Hematopoietic multipotent progenitor cell treated with erythropoietin and hydrocortisone succinate and interleukin-3 and kit ligand, for 15 days (in vitro differentiated cells): Measurements from ENCODE around the gene PPFIA2.

Source experiments
- DNase-seq: peaks from one replicate; pipeline ENCODE4 v3.0.0-alpha.2; 2015; ENCODE audit warnings: low spot score

The PPFIA2 gene

GRCh38 chr12:81274637-81275529, 484.3 kb downstream of the PPFIA2 start:
- no peak for DNase-seq

DNA sequence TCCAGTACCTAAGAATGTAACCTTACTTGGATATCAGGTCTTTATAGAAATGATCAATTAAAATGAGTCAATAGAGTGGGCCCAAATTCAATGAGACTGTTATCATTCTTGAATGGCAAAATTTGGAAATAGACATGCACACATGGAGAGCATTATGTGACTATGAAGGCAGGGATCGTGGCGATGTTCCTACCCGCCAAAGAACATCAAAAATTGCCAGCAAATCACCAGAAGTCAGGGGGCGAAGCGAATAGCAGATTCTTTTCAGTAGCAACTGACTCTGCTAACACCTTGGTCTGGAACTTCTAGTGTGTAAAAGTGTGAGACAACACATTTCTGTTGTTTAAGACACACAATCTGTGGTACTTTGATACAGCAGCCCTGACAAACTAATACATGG, 488.8 kb downstream of the PPFIA2 start:
- no peak for DNase-seq

DNA sequence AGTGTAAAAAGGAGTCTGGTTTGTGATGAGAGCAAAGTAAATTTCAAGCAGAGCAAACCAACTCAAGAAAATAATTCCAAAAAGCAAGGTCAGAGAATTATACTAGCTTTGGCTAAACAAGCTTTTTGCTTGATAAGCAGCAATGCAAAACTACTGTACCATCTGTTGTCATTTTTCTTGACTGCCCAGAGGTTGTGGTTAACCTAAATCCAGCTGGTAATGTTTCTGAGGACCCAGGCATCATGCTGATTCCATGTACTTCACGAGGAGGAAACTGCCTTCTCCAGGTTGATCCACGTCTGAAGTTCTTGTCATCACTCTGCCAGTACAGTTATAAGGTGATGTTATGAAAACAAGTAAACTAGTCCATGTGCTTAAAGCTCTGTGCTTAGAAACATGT, 496.1 kb downstream of the PPFIA2 start:
- DNase-seq: no peak

- DNase-seq: no peak
Measured at GRCh38 chr12:81261508-81262207, 497.5 kb downstream of the PPFIA2 start.

DNA sequence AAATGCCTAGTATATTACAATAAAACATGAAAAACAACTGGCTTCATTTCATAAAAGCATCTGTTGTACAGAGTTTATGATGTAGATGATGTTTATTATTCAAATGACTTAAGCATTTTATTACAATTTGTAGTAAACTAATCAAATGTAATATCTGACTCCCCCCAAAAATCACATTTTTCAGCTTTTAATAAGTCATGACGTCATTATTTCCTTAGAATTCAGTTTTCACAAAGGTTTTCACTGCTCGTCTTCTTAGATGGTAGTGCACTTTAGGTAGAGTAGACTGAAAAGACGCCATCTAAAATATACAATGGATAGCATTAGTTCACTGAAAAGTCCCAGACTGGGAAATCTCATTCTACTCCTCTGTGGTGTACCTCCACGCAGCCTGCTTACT, 499.8 kb downstream of the PPFIA2 start:
- DNase-seq: no peak

GRCh38 chr12:81257947-81258551, 501.1 kb downstream of the PPFIA2 start:
- DNase-seq: no peak

DNA sequence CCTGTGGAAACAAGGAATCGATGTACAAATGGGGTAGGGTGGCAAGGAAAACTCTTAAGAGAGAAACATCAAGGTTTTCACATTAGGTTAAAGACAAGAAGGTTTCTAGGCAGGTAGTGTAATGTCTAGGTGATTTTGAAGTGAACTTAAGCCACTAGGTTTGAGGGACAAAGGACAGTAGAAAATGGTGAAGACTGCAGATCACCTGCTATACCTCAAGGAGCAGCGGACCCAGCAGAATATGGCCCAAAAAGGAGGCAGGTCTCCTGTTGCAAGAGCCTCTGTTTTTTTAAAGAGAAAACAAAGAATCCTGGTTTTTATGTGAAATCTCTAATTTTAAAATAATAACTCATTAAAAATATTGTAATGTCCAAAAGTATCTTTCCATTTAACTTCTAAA, 503.2 kb downstream of the PPFIA2 start:
- no peak for DNase-seq

DNA sequence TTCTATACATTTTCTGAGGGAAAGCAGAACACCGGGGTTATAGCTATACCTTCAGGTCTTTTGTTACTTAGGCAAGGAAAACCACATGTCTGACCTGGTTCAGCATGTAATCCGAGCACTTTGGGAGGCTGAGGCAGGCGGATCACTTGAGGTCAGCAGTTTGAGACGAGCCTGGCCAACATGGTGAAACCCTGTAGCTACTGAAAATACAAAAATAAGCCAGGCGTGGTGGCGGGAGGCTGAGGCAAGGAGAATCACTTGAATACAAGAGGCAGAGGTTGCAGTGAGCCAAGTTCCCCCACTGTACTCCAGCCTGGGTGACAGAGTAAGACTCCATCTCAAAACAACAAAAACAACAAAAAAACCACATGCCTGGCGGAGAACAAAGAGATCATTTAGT, 503.7 kb downstream of the PPFIA2 start:
- no peak for DNase-seq

DNA sequence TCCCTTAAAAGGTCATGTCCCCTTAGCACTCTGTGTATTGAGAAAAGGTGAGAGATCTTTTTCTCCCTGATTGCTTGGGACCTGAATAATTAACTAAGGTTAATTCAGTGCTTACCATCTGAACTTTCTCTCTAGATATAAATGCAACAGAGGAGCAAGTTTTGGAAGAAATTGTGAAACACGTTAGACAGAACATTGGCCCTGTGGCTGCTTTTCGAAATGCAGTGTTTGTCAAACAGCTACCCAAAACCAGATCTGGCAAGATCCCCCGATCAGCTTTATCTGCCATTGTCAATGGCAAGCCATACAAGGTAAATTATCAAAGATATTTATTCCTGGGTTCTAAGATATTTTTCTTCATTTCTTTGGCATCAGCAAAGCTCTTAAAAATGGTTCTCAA, 505.8 kb downstream of the PPFIA2 start:
- no peak for DNase-seq

DNA sequence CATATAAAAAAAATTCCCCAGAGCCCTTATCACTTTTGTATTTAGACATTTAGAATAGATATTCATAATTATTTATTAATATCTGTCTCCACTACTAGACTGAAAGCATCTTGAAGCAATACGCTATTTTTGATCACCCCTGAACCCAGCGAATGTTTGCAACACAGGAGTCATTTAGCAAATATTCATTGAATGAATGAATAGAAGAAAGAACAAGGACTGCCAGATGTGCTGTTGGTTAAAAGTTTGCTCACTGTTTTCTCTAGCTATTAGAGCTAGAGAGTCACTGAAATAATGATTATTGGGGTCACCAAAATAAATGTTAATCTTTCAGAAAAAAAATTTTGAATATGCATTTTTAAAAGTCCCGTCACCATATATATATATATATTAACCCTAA, 506.9 kb downstream of the PPFIA2 start:
- DNase-seq: no peak

- no peak for DNase-seq
Measured at GRCh38 chr12:81249976-81250375, 509.2 kb downstream of the PPFIA2 start.

- no peak for DNase-seq
Measured at GRCh38 chr12:81245907-81246570, 513.1 kb downstream of the PPFIA2 start.

- no peak for DNase-seq
Measured at GRCh38 chr12:81245458-81245857, 513.7 kb downstream of the PPFIA2 start.

- no peak for DNase-seq
Measured at GRCh38 chr12:81231574-81232368, 527.4 kb downstream of the PPFIA2 start.

GRCh38 chr12:81229759-81230158, 529.4 kb downstream of the PPFIA2 start:
- no peak for DNase-seq

GRCh38 chr12:81224626-81225025, 534.5 kb downstream of the PPFIA2 start:
- DNase-seq: no peak

DNA sequence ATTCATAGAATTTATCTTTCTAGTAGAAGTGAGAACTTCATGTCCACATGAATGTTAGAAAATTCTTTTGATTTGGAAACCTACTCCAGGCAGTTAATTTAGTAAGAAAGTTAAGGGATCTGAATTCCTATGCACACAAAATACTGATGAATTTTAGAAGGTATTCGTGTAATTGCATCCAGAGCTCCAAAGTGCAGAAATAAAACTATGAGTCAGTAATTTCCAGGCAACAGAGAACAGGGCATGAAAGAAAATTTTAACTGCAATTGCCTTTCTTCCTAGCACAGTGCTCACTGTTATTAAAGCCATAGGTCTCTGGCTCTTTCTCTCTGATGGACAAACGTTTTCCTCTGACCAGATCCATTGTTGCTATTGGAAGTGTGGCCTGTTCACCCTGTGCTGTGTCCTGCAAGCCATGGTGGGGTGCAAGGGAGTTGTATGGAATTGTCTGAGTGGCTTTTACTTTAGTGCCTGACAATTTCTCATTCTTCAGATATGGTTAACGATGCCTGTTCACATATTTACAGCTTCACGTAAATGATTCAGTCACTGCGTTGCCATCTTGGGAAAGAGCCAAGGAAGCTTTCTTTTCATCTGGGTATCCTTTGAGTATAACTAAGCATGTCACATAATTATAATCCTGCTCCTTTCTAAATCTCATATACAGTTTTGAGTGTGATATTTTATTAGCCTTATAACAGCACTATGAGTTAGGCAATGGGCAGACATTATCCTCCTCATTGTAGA, 536.1 kb downstream of the PPFIA2 start:
- DNase-seq: no peak

- no peak for DNase-seq
Measured at GRCh38 chr12:81221681-81222080, 537.5 kb downstream of the PPFIA2 start.

DNA sequence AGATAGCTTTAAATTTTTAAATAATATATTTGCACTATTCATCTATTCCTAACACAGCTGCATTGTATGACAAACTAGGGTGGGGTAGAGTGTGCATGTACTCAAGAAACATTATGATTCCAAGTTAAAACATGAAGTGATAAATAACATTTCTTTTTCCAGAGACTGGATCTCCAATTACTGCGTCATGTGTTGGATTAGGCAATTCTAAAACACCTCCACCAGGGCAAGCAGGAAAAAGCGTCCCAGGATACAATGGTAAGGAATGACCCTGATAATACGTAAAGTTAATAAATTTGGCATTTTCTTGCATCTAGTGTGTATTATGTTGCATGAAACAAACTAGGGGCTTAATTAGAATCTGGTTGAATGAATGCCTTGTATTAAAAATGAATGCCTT, 542.4 kb downstream of the PPFIA2 start:
- no peak for DNase-seq

DNA sequence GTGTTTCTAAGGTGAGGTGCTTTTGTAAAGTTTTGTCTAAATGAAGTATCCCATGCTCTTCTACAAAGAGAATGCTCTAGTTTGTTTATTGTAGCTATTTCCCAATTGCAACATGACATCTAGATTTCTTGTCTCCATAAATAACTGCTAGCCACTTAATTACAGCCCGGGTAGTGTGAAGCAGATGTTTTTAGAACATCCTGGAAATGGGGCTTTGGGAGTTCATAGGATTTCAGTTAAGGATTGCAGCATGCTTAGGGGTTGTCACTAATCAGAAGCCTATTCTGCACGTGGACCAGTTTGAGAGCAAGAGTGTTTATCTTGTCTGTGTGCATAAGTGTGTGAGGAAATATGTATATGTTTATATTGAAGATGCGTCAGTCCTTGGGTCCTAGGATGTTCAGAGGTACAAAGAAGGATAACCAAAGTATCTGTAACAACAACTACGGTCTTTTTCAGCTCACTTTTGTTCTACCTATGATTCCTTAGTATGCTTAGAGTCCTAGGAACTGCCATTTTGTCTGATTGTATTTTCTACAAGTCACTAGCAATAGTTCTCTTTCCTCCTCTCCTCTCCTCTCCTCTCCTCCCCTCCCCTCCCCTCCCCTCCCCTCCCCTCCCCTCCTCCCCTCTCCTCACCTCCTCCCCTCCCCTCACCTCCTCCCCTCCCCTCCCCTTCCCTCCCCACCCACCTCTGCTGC, 546.0 kb downstream of the PPFIA2 start:
- DNase-seq: no peak
